B cell (primary cell): Measurements from ENCODE around the gene NUDT9. TPM values are rescaled to one million over a fixed set of nuclear protein-coding genes. Genes with fewer than 3 reads are reported as not detected.

Source experiments
- ATAC-seq: fragments of 200-7000 bp; cut with Tn5 transposase; one replicate; pipeline ENCODE4 v1.10.0; 2021; ENCODE audit warnings: low read depth, mild to moderate bottlenecking, moderate number of reproducible peaks, moderate library complexity
- CTCF ChIA-PET: fragments of 350-600 bp; sonication (Branson Sonifier 250); formaldehyde crosslinking; loops from one replicate; lab custom pipeline; 2021; ENCODE audit warnings: antibody characterized with exemption, inconsistent platforms; lab: Charles Lee
- POLR2A ChIA-PET: fragments of 350-600 bp; sonication (Branson Sonifier 250); formaldehyde crosslinking; loops from one replicate; lab custom pipeline; 2021; ENCODE audit warnings: antibody characterized with exemption; lab: Charles Lee
- DNase-seq: peaks from one replicate; pipeline ENCODE4 v3.0.0; 2013
- H2AFZ ChIP-seq: 2 replicates; pipeline ENCODE4 v1.6.1; 2012; ENCODE audit warnings: mild to moderate bottlenecking, low read depth, low read length; ENCODE audit not compliant: insufficient read depth, poor library complexity, severe bottlenecking
- H3K27ac ChIP-seq, 2 donors: 1 replicate in 1 of 2; 2 replicates in 1 of 2; pipeline ENCODE4 v1.5.1; 2012 to 2013; ENCODE audit warnings: low read length in 2 of 2, mild to moderate bottlenecking in 2 of 2, moderate library complexity in 1 of 2
- H3K27me3 ChIP-seq, 4 experiments: fragments of 200-600 bp in 1 of 4; sonication (generic) in 1 of 4; replicated peaks in 1 of 4; 1 replicate in 2 of 4; 2 replicates in 2 of 4; pipeline versions ENCODE4 v1.6.1 to v1.7.0; 2013 to 2016; ENCODE audit warnings: low read length in 3 of 4, mild to moderate bottlenecking in 2 of 4, mixed read lengths in 1 of 4, moderate library complexity in 1 of 4; ENCODE audit not compliant: insufficient read depth in 4 of 4, control insufficient read depth in 3 of 4; ENCODE audit errors: control extremely low read depth in 1 of 4
- H3K36me3 ChIP-seq, 2 experiments: replicated peaks in 1 of 2; 1 replicate in 1 of 2; 2 replicates in 1 of 2; pipeline versions ENCODE4 v1.6.1 to v1.7.1; 2013; ENCODE audit warnings: low read length in 1 of 2; ENCODE audit not compliant: insufficient read depth in 2 of 2, control insufficient read depth in 1 of 2; ENCODE audit errors: control extremely low read depth in 1 of 2, extremely low read depth in 1 of 2
- H3K4me1 ChIP-seq, 2 donors: fragments of 200-600 bp in 1 of 2; sonication (generic) in 1 of 2; 1 replicate in 1 of 2; 2 replicates in 1 of 2; pipeline versions ENCODE4 v1.5.1 to v1.6.1; 2013 to 2017; ENCODE audit warnings: low read length in 2 of 2; ENCODE audit not compliant: control insufficient read depth in 2 of 2, insufficient read depth in 2 of 2
- H3K4me2 ChIP-seq: replicated peaks from 2 replicates; pipeline ENCODE3; 2012; ENCODE audit warnings: mild to moderate bottlenecking, low read depth, low read length; ENCODE audit not compliant: poor library complexity, severe bottlenecking
- H3K4me3 ChIP-seq, 5 experiments: fragments of 200-600 bp in 1 of 5; sonication (generic) in 1 of 5; 1 replicate in 3 of 5; 2 replicates in 2 of 5; pipeline versions ENCODE4 v1.5.1 to v1.7.0; 2011 to 2016; ENCODE audit warnings: low read length in 4 of 5, mild to moderate bottlenecking in 4 of 5, low read depth in 2 of 5, control low read depth in 1 of 5, moderate library complexity in 1 of 5; ENCODE audit not compliant: insufficient read depth in 1 of 5; ENCODE audit errors: control extremely low read depth in 1 of 5, extremely low read depth in 1 of 5
- H3K79me2 ChIP-seq: fragments of 200-600 bp; sonication (generic); one replicate; pipeline ENCODE4 v1.6.0; 2016; ENCODE audit warnings: low read length; ENCODE audit not compliant: control insufficient read depth, insufficient read depth
- H3K9ac ChIP-seq: fragments of 200-600 bp; sonication (generic); 2 replicates; pipeline ENCODE4 v1.6.1; 2017; ENCODE audit warnings: mild to moderate bottlenecking, low read length, moderate library complexity
- H3K9me3 ChIP-seq, 3 donors: one replicate each; pipeline versions ENCODE4 v1.6.1 to v1.7.1; 2013; ENCODE audit warnings: low read length in 2 of 3; ENCODE audit not compliant: control insufficient read depth in 2 of 3, insufficient read depth in 1 of 3; ENCODE audit errors: control extremely low read depth in 1 of 3
- H4K20me1 ChIP-seq: 2 replicates; pipeline ENCODE4 v1.6.0; 2012; ENCODE audit warnings: mild to moderate bottlenecking, low read length; ENCODE audit not compliant: insufficient read depth, control insufficient read depth, poor library complexity, severe bottlenecking
- H3K27ac Mint-ChIP-seq: one replicate; pipeline ENCODE4 v1.8.0; 2021; ENCODE audit warnings: mixed read lengths
- H3K27me3 Mint-ChIP-seq: one replicate; pipeline ENCODE4 v1.8.0; 2021; ENCODE audit warnings: mixed read lengths
- H3K4me1 Mint-ChIP-seq: one replicate; pipeline ENCODE4 v1.8.0; 2021; ENCODE audit warnings: mixed read lengths
- H3K4me3 Mint-ChIP-seq: one replicate; pipeline ENCODE4 v1.8.0; 2021; ENCODE audit warnings: mixed read lengths
- H3K9me3 Mint-ChIP-seq: one replicate; pipeline ENCODE4 v1.8.0; 2022; ENCODE audit warnings: mixed read lengths; ENCODE audit not compliant: insufficient read depth
- CTCF ChIP-seq: fragments of 200-600 bp; IDR thresholded peaks from one replicate; pipeline ENCODE4 v1.8.0; 2022; ENCODE audit warnings: antibody characterized with exemption, mild to moderate bottlenecking
- EZH2 ChIP-seq: IDR thresholded peaks from 2 replicates; pipeline ENCODE4 v1.6.1; 2012; ENCODE audit warnings: borderline replicate concordance, low read depth, mild to moderate bottlenecking, moderate library complexity, low read length; ENCODE audit not compliant: insufficient read depth, poor library complexity, severe bottlenecking
- WGBS: methylation state at CpG from one replicate; pipeline ENCODE4 v1.1.5; 2013; ENCODE audit warnings: missing lambda C conversion rate; ENCODE audit not compliant: insufficient coverage; 5-methylcytosine and 5-hydroxymethylcytosine counted together
- intact Hi-C: fragments of 100-400 bp; cut with micrococcal nuclease; formaldehyde crosslinking; loops from one replicate; pipeline ENCODE4 v1.10.0; 2022
- polyA plus RNA-seq: library from polyadenylated mRNA; depleted of rRNA; stranded (reverse); fragments of >200 nt; gene quantifications from 2 replicates; pipeline ENCODE4 v1.2.3, GENCODE V29; 2012
- total RNA-seq, 2 donors: library from RNA; stranded (reverse); fragments of 120-200 nt in 1 of 2; gene quantifications; 1 replicate in 1 of 2; 2 replicates in 1 of 2; pipeline versions ENCODE4 v1.2.3 to v1.2.4, GENCODE V29; 2013 to 2022

NUDT9 gene
- total and polyA plus RNA-seq, 2 donors (not counting 1 experiment from before 2014, with no cell fraction given) = 10.0 to 17.5 TPM

- Histone ChIP-seq H3K4me2 (peak overlapping the region; percentile 70), H3K27ac (peak overlapping the region; percentile 69 to 82), H3K4me3 (peak overlapping the region; percentile 69 to 94 (median 92)), H2AFZ (peak overlapping the region; percentile 92), H3K79me2 (peaks cover 65% of the 10 kb centered on the region), H3K27me3 (no peaks in the 10 kb centered on the region), H3K9ac (peak overlapping the region; percentile 84), H3K36me3 (no peaks in the 10 kb centered on the region), H3K4me1 (peaks cover 24 to 30% of the 10 kb centered on the region in 2 donors), H4K20me1 (peaks cover 6% of the 10 kb centered on the region), H3K9me3 (no peaks in the 10 kb centered on the region)
- Mint-ChIP-seq H3K27me3 (no peaks in the 10 kb centered on the region), H3K4me3 (peak overlapping the region; percentile 97), H3K27ac (peak overlapping the region; percentile 93), H3K9me3 (no peaks in the 10 kb centered on the region), H3K4me1 (peaks cover 49% of the 10 kb centered on the region)
- ChIA-PET CTCF (interaction anchor here (0.7 to 3.8 kb wide), 9 partner anchors 9 to 241 kb away, joined by 3 to 28 read pairs (median 3); partner anchors contain the start of gene NUDT9), POLR2A (interaction anchor here (0.5 to 3.0 kb wide), 5 partner anchors 10 to 156 kb away, joined by 3 to 25 read pairs (median 5); partner anchors contain the start of gene NUDT9)
- no peak for DNase-seq
- ATAC-seq = no peak
- TF ChIP-seq EZH2 = no peak
- no peak for TF ChIP-seq CTCF
- intact Hi-C loops = loop anchor here (2.0 to 5.0 kb wide), 5 partner anchors 16 to 1722 kb away; partner anchors contain the start of genes KLHL8 and TIGD2
Measured at GRCh38 chr4:87390551-87390890, 31.9 kb upstream of the NUDT9 start.

- H2AFZ ChIP-seq = peak within 1 kb of the TSS; percentile 92
- 1% methylated on average over 28 of the region's 32 CpGs for WGBS
- no peaks in the 10 kb centered on the region for H3K9me3 Mint-ChIP-seq
- H3K4me3 ChIP-seq = peak within 1 kb of the TSS; percentile 69 to 94 (median 92)
- H3K79me2 ChIP-seq = peaks cover 60% of the 10 kb centered on the region
- H3K4me1 ChIP-seq = peaks cover 24 to 30% of the 10 kb centered on the region in 2 donors
- H3K4me1 Mint-ChIP-seq = peaks cover 47% of the 10 kb centered on the region
- peak within 1 kb of the TSS; percentile 93 for H3K27ac Mint-ChIP-seq
- H3K36me3 ChIP-seq = no peaks in the 10 kb centered on the region
- POLR2A ChIA-PET = interaction anchor here (0.5 to 3.0 kb wide), 6 partner anchors 9 to 157 kb away, joined by 3 to 25 read pairs (median 4); partner anchors contain the start of gene NUDT9
- intact Hi-C loops = loop anchor here (1.0 to 5.0 kb wide), 6 partner anchors 16 to 1721 kb away; partner anchors contain the start of genes KLHL8, NUDT9 and TIGD2
- H3K27me3 Mint-ChIP-seq = no peaks in the 10 kb centered on the region
- H3K4me2 ChIP-seq = peak within 1 kb of the TSS; percentile 70
- no peaks in the 10 kb centered on the region for H3K9me3 ChIP-seq
- peaks cover 6% of the 10 kb centered on the region for H4K20me1 ChIP-seq
- CTCF ChIA-PET = interaction anchor here (0.7 to 3.8 kb wide), 9 partner anchors 9 to 241 kb away, joined by 3 to 28 read pairs (median 3); partner anchors contain the start of gene NUDT9
- H3K27me3 ChIP-seq = no peaks in the 10 kb centered on the region
- DNase-seq (peak; percentile 91), ATAC-seq (peak; percentile 100)
- H3K9ac ChIP-seq = peak within 1 kb of the TSS; percentile 84
- peak within 1 kb of the TSS; percentile 97 for H3K4me3 Mint-ChIP-seq
- H3K27ac ChIP-seq = peak within 1 kb of the TSS; percentile 69 to 82
- no peak for TF ChIP-seq CTCF
- no peak for TF ChIP-seq EZH2
Measured at GRCh38 chr4:87390891-87391575, 31.3 kb upstream of the NUDT9 start, which contains the start of gene HSD17B11. Gene HSD17B11 (minus strand): TSS chr4:87391188. CDS start chr4:87391070, 118 bp downstream.
